ENCODE measurements around the gene CEP104. TPM values are rescaled to one million over a fixed set of nuclear protein-coding genes. Genes with fewer than 3 reads are reported as not detected.

Gene CEP104
- total and polyA plus RNA-seq, 2 experiments from 2014 or later: 20.5 to 32.2 TPM

DNA sequence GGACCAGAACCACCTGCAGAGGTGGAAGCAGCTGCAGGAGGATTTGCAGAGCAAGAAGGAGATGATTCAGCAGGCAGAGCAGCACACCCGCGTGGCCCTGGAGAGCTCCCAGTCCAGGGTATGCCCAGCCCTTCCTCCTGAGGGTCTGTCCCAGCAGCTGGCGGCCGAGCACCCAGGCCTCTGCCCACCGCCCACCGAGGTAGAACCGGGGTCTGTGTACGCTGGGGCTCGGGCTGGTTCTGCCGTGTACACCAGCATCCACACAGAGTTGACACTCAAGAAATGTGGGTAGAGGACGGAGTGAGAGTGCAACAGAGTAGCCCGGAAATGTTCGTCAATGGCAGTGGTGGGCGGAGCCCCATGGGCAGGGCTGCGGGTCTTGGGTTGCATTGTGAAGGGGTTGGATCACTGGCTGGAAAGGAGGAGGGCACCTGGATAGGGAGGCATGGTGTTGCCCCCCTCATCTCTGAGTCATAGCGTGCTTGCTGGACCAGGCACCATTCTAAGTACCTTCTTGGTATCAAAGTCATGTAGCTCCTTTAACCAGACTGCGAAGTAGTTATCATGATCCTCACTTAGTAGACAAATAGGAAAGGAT, 89.6 kb downstream of the CEP104 start:
- Histone ChIP-seq H3F3A (replicated peaks; ENCODE audit: low read depth) (no peaks in the 10 kb centered on the region), H3K4me1 (ENCODE audit: insufficient read depth) (peaks cover 6% of the 10 kb centered on the region; the same call in 1 of the 2 replicates), H3K36me3 (ENCODE audit: insufficient read depth) (no peaks in the 10 kb centered on the region), H3K4me2 (no peak overlapping the region), H3K79me2 (replicated peaks; ENCODE audit: insufficient read depth) (no peaks in the 10 kb centered on the region), H3K27me3 (ENCODE audit: insufficient read depth) (no peaks in the 10 kb centered on the region), H2AFZ (no peak overlapping the region), H4K20me1 (replicated peaks; ENCODE audit: insufficient read depth) (no peaks in the 10 kb centered on the region), H3K4me3 (no peak overlapping the region), H3K9me2 (ENCODE audit: insufficient read depth) (no peaks in the 10 kb centered on the region), H3K27ac (ENCODE audit: low read depth) (no peak overlapping the region)
- ATAC-seq (no peak), DNase-seq (ENCODE audit: low spot score) (no peak)
- TF ChIP-seq POLR2AphosphoS5 (IDR thresholded peaks at IDR 0.05; ENCODE audit: low read depth) (no peak), JUNB (IDR thresholded peaks at IDR 0.05; ENCODE audit: unreplicated experiment) (no peak), ZNF331 (CRISPR knock-in tag; IDR thresholded peaks at IDR 0.05; ENCODE audit: low read depth) (no peak), CREB1 (CRISPR knock-in tag; IDR thresholded peaks at IDR 0.05; ENCODE audit: low read depth) (no peak), ETS1 (IDR thresholded peaks at IDR 0.05) (no peak), NANOG (IDR thresholded peaks at IDR 0.05; ENCODE audit: borderline replicate concordance) (no peak)
- TF ChIP-seq, protein P1, sequence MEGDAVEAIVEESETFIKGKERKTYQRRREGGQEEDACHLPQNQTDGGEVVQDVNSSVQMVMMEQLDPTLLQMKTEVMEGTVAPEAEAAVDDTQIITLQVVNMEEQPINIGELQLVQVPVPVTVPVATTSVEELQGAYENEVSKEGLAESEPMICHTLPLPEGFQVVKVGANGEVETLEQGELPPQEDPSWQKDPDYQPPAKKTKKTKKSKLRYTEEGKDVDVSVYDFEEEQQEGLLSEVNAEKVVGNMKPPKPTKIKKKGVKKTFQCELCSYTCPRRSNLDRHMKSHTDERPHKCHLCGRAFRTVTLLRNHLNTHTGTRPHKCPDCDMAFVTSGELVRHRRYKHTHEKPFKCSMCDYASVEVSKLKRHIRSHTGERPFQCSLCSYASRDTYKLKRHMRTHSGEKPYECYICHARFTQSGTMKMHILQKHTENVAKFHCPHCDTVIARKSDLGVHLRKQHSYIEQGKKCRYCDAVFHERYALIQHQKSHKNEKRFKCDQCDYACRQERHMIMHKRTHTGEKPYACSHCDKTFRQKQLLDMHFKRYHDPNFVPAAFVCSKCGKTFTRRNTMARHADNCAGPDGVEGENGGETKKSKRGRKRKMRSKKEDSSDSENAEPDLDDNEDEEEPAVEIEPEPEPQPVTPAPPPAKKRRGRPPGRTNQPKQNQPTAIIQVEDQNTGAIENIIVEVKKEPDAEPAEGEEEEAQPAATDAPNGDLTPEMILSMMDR (conservative IDR thresholded peaks at IDR 0.05; ENCODE audit: low read depth in 2 of 2): no peak
- Mint-ChIP-seq H3K27me3 (ENCODE audit: insufficient read depth, low read depth, poor library complexity) (peaks cover 11% of the 10 kb centered on the region), H3K36me3 (ENCODE audit: low read depth) (peaks cover 11% of the 10 kb centered on the region; the same call in 2 of the 3 replicates), H3K27ac (no peak overlapping the region), H3K4me1 (peaks cover 9% of the 10 kb centered on the region), H3K9me3 (peaks cover 22% of the 10 kb centered on the region), H3K4me3 (no peak overlapping the region)

DNA sequence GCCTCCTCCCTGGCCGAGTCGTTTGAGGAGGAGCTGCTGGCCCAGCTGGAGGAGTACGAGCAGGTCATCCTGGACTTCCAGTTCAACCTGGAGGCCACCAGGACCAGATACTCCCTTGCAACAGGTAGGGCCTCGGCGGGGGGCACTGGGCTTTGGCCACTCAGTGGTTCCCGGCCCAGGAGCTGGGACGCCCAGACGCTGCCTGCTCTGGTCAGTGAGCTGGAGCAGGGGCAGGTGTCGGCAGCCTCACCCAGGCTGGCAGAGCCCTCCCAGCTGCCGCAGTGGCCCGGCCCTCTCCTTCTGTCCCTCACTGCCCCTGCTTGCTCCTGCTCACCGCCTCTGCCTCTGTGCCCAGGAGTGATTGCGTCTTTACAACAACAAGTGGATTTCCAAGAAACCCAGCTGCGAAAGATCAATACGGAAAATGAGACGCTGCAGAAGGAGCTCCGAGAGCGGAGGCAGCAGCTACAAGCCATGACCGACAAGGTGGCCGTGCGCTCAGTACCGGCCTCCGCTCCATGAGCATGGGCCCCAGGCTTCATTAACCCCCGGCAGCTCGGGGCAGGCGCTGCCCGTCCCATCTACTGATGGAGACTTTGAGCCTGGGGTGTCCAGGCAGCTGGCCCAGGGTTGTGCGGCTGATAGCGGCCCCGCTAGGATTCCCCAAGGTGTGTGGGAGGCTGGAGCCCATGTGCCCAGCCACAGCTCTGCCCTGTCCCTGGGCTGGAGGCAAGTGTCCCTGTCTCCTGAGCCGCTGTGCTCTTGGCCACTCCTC, 93.5 kb downstream of the CEP104 start:
- peaks cover 7% of the 10 kb centered on the region for H3K27me3 Mint-ChIP-seq (ENCODE audit: insufficient read depth, low read depth, poor library complexity)
- Histone ChIP-seq H3K79me2 (replicated peaks; ENCODE audit: insufficient read depth) (no peaks in the 10 kb centered on the region), H2AFZ (no peak overlapping the region), H3K27me3 (ENCODE audit: insufficient read depth) (no peaks in the 10 kb centered on the region), H3K9me2 (ENCODE audit: insufficient read depth) (no peaks in the 10 kb centered on the region), H4K20me1 (replicated peaks; ENCODE audit: insufficient read depth) (no peaks in the 10 kb centered on the region), H3F3A (replicated peaks; ENCODE audit: low read depth) (no peaks in the 10 kb centered on the region), H3K27ac (ENCODE audit: low read depth) (no peak overlapping the region), H3K36me3 (ENCODE audit: insufficient read depth) (no peaks in the 10 kb centered on the region), H3K4me1 (ENCODE audit: insufficient read depth) (no peaks in the 10 kb centered on the region), H3K4me3 (no peak overlapping the region), H3K4me2 (no peak overlapping the region)
- ATAC-seq (no peak), DNase-seq (ENCODE audit: low spot score) (no peak)
- no peak overlapping the region for H3K27ac Mint-ChIP-seq
- peaks cover 3% of the 10 kb centered on the region; the same call in 2 of the 3 replicates for H3K4me1 Mint-ChIP-seq
- peaks cover 11% of the 10 kb centered on the region; the same call in 2 of the 3 replicates for H3K36me3 Mint-ChIP-seq (ENCODE audit: low read depth)
- H3K4me3 Mint-ChIP-seq: no peak overlapping the region; the same call in 2 of the 3 replicates
- peaks cover 22% of the 10 kb centered on the region for H3K9me3 Mint-ChIP-seq
- TF ChIP-seq NANOG (IDR thresholded peaks at IDR 0.05; ENCODE audit: borderline replicate concordance) (no peak), POLR2AphosphoS5 (IDR thresholded peaks at IDR 0.05; ENCODE audit: low read depth) (no peak), STAT1 (IDR thresholded peaks at IDR 0.05; ENCODE audit: unreplicated experiment) (no peak), EZH2phosphoT487 (IDR thresholded peaks at IDR 0.05; ENCODE audit: unreplicated experiment) (no peak)
- TF ChIP-seq, protein P2, sequence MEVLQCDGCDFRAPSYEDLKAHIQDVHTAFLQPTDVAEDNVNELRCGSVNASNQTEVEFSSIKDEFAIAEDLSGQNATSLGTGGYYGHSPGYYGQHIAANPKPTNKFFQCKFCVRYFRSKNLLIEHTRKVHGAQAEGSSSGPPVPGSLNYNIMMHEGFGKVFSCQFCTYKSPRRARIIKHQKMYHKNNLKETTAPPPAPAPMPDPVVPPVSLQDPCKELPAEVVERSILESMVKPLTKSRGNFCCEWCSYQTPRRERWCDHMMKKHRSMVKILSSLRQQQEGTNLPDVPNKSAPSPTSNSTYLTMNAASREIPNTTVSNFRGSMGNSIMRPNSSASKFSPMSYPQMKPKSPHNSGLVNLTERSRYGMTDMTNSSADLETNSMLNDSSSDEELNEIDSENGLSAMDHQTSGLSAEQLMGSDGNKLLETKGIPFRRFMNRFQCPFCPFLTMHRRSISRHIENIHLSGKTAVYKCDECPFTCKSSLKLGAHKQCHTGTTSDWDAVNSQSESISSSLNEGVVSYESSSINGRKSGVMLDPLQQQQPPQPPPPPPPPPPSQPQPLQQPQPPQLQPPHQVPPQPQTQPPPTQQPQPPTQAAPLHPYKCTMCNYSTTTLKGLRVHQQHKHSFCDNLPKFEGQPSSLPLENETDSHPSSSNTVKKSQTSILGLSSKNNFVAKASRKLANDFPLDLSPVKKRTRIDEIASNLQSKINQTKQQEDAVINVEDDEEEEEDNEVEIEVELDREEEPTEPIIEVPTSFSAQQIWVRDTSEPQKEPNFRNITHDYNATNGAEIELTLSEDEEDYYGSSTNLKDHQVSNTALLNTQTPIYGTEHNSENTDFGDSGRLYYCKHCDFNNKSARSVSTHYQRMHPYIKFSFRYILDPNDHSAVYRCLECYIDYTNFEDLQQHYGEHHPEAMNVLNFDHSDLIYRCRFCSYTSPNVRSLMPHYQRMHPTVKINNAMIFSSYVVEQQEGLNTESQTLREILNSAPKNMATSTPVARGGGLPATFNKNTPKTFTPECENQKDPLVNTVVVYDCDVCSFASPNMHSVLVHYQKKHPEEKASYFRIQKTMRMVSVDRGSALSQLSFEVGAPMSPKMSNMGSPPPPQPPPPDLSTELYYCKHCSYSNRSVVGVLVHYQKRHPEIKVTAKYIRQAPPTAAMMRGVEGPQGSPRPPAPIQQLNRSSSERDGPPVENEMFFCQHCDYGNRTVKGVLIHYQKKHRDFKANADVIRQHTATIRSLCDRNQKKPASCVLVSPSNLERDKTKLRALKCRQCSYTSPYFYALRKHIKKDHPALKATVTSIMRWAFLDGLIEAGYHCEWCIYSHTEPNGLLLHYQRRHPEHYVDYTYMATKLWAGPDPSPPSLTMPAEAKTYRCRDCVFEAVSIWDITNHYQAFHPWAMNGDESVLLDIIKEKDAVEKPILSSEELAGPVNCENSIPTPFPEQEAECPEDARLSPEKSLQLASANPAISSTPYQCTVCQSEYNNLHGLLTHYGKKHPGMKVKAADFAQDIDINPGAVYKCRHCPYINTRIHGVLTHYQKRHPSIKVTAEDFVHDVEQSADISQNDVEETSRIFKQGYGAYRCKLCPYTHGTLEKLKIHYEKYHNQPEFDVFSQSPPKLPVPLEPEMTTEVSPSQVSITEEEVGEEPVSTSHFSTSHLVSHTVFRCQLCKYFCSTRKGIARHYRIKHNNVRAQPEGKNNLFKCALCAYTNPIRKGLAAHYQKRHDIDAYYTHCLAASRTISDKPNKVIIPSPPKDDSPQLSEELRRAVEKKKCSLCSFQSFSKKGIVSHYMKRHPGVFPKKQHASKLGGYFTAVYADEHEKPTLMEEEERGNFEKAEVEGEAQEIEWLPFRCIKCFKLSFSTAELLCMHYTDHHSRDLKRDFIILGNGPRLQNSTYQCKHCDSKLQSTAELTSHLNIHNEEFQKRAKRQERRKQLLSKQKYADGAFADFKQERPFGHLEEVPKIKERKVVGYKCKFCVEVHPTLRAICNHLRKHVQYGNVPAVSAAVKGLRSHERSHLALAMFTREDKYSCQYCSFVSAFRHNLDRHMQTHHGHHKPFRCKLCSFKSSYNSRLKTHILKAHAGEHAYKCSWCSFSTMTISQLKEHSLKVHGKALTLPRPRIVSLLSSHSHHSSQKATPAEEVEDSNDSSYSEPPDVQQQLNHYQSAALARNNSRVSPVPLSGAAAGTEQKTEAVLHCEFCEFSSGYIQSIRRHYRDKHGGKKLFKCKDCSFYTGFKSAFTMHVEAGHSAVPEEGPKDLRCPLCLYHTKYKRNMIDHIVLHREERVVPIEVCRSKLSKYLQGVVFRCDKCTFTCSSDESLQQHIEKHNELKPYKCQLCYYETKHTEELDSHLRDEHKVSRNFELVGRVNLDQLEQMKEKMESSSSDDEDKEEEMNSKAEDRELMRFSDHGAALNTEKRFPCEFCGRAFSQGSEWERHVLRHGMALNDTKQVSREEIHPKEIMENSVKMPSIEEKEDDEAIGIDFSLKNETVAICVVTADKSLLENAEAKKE (CRISPR knock-in tag; IDR thresholded peaks at IDR 0.05): no peak

Data from GM23338 (cell line).